Suppressor macrophage treated with lipopolysaccharide for 4 hours (primary cell): ENCODE measurements around the gene HDAC6.
A peak's percentile ranks its signal among the peaks of the same experiment; 100 is the strongest.
"Not testable (repeated sequence)": the region's sequence is repeated elsewhere in the genome, so short reads cannot be mapped to it uniquely, and the experiment has no call there.

Source experiments
- DNase-seq: peaks from one replicate; pipeline ENCODE4 v3.0.0-alpha.2; 2020

HDAC6 gene

DNA sequence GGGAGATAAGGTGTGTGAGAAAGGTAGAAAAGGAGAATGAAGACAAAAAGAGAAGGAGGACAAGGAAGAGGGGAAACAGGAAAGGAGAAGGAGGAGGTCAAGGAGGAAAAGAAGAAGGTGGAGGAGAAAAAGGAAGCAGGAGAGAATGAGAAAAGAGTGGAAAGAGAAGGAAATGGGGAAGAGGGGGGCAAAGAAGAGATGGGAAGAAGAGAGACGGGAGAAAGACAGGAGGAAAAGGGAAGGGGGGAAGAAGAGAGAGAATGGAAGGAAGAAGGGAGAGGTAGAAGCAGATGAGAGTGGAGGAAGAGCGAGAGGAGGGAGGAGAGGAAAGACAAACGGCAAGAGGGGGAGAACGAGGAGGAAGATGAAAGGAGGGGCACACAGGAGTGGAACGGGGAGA is 11.4 kb upstream of the HDAC6 start:
- DNase-seq, result no peak

DNA sequence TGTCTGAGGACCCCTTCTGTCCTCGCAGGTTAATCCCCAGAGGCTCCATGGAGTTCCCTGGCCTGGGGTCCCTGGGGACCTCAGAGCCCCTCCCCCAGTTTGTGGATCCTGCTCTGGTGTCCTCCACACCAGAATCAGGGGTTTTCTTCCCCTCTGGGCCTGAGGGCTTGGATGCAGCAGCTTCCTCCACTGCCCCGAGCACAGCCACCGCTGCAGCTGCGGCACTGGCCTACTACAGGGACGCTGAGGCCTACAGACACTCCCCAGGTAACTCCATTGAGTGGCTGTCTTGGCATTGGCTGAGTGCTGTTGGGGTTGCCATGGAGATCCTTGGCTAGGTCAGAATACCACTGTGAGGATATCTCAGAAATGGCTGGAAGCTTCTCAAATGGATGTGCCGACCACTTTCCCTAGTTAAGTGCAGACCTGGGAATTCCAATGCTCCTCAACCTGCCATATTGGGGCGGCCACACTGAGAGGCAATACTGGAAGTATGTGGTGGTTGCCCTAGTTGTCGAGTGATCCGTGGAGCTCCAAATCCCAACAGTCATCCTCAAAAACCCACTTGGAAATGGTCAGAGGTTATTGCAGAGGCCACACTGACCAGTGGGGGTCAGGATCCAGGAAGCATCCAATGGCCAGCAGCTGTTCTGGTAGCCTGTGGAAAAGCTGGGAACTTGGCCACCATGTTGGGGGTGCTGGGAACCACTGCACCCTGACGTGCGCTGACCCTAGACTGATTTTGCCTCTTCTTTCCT is 10.6 kb upstream of the HDAC6 start:
- DNase-seq, result no peak

DNA sequence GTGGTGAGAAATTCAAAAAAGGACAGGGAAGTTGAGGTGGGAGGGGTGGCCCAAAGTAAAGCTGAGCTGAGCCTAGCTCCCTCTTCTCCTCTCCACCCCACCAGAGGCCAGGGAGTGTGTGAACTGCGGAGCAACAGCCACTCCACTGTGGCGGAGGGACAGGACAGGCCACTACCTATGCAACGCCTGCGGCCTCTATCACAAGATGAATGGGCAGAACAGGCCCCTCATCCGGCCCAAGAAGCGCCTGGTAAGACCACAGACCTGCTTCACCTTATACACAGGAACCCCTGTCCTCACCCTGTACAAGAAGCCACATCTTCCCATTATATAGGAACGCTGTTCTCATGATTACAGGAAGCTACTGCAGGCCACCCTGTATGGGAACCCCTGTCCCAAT is 9.6 kb upstream of the HDAC6 start:
- DNase-seq, result no peak

DNA sequence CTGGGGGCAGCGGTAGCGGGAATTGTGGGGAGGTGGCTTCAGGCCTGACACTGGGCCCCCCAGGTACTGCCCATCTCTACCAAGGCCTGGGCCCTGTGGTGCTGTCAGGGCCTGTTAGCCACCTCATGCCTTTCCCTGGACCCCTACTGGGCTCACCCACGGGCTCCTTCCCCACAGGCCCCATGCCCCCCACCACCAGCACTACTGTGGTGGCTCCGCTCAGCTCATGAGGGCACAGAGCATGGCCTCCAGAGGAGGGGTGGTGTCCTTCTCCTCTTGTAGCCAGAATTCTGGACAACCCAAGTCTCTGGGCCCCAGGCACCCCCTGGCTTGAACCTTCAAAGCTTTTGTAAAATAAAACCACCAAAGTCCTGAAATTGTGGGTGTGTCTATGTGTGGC is 7.9 kb upstream of the HDAC6 start:
- DNase-seq, result no peak

DNA sequence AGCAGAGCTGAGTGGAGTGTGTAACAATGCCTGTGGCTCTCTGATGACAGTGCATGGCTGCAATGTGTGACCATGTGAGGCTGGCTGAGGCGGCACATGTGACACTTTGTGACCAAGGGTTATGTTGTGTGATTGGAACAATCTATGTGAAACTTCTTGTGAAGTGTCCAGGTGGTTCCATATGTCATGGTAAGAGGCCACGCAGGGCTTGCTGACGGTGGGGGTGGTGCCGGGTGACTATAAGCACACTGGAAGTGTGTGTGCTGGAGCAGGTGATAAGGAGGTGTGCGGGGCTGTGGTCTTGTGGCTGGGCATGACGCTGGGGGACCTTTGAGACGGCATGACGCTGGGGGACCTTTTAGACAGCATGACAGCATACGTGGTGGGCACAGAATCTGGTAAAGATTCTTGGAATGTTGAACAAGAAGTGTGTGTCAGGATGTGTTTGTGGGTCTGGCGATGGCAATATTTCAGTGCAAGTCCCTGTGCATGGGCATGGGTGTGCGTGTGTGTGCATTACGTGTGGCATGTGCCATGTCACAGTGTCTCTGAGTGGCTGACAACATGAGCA is 7.4 kb upstream of the HDAC6 start:
- DNase-seq, result no peak

DNA sequence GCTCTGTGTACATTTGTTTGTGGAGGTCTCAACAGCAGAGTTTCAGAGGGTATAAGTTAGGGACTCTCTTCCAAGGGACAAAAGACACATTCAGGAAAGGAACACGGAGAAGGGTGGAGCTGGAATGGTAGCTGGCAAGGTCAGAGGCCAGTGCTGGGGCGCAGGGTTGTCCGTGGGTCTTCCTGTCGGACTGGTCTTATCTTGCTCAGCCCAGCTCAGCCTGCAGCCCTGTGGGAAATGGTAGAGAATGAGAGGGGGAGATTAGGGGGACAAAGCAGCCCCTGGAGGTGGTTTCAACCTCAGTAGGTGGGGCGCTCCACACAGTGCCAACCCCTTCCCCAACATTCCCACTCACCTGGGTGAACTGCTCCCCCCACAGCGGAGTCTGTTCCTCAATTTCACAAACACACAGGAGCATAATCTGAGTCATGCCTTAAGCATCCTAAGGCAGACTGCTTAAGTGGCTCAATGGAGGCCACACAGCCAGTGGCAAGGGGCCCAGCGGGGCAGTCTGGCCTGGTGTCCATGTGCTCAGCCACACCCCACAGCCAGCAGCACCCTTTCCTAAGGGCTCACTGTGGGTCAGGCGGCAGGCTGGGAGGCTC is 6.9 kb upstream of the HDAC6 start:
- no peak for DNase-seq

DNA sequence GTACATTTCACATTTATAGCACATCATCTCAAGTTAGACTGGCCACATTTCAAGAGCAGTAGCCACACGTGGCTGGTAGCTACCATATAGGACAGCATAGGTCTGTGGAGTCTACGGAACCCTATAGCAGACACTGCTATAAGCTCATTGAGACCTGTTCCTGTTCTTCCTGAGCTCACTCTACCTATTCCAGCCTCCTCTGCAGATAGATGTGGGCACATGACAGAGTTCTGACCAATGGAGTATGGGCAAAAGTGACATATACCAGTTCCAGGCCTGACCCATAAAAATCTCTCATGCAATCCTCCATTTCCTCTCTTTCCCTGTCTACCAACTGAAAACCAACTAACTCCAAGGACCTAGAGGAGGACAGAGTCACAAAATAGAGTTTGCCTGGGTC is 3.5 kb upstream of the HDAC6 start:
- DNase-seq, result no peak

DNA sequence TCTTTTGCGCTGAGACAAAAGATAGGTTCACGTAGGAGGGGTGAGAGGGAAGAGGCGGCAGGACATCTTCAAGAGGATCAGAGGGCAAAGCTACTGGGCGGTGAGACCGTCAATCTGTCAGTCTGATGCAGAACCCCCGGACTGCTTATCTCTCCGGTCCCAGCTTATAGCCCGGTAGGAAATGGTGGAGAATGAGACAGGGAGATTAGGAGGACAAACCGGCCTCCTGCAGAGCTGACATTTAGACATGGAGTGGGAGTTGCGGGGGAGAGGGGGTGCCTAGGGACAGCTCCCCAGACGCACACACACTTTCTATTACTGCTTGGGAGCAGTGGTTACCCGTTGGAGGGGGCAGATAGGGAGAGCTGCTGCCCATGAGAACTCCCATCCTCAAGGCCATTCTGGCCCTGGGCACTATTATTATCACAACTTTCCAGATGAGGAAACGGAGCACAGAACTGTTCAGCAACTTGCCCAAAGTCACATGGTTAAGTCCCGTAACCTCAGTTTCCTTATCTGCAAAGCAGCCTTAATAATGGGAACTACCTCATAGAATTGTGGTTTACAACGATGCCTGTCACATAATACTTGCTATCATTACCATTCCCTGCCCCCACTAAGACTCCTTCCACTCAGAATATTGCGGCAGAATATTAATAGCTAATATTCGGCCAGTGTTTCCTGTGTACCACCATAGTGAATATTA is 1.1 kb upstream of the HDAC6 start:
- peak; percentile 33 for DNase-seq

DNA sequence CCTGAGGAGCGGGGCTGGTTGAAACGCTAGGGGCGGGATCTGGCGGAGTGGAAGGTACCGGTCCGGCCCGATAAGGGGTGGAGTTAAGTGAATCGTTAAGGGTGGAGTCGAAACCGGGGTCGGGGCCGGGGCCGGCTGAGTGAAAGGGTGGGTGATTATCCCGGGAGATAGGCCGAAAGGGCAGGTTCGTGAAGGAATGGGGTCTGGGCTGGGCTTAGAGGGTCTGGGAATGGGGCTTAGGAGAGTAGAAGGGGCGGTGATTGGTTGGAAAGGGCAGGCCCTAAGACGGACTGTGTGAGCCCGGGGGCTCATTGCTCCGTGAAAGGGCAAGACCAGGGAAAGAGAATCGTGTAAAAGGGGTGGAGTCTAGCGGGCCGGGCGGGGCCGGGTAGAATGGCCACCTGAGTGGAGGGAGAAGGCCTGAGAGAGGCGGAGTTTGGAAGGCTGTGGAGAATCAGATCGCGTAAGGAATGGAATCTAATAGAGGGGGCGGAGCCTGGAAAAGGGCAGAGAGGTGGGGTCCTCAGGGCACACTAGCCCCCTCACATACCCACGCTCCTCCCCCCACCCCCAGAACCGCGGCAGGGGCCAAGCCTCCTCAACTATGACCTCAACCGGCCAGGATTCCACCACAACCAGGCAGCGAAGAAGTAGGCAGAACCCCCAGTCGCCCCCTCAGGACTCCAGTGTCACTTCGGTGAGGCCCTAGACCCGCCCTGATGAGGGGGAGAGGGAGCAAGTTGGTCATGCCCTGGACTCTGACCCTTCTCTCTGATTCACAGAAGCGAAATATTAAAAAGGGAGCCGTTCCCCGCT is 430 bp downstream of the HDAC6 start:
- peak; percentile 85 for DNase-seq

DNA sequence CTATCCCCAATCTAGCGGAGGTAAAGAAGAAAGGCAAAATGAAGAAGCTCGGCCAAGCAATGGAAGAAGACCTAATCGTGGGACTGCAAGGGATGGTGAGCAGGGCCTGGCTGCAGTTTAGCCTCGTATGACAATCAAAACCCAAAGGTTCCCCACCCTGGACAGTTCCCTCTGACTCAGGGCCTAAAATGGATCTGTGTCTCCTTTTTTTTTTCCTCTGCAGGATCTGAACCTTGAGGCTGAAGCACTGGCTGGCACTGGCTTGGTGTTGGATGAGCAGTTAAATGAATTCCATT is 986 bp downstream of the HDAC6 start:
- DNase-seq, result no peak

DNA sequence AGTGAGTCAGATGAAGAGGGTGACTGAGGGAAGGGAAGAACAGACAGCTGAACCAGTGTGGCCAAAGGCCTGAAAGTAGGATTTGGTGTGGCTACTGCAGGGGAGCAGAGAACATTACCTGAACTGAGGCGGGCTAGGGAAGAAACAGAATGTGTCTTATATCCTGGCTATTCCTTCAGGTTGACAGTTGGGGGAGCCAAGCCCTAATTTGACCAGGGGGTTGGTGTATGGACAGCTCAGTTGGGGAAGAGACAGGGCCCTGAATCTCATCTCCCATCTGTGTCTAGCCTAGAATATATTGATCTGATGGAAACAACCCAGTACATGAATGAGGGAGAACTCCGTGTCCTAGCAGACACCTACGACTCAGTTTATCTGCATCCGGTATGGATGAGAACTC is 4.2 kb downstream of the HDAC6 start:
- no peak for DNase-seq

DNA sequence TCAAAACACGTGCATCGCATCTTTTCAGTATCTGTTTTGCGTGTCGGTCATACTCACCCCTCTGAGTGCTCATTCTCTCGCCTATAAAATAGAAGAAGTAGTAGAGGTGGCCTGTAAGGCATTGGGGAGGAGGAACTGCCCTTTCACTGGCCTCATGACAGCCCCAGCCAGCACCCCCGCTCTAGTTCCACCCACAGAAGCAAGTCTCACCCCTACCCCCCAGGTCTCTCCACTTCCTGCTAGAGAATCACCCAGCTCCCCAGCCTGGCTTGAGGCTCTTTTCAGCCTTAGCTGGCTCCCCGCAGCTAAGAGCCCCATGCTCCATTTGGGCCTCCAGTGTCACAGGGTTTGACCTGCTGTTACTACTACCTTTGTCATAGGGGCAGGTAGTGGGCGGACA is 11.8 kb downstream of the HDAC6 start:
- DNase-seq, result peak; percentile 21

DNA sequence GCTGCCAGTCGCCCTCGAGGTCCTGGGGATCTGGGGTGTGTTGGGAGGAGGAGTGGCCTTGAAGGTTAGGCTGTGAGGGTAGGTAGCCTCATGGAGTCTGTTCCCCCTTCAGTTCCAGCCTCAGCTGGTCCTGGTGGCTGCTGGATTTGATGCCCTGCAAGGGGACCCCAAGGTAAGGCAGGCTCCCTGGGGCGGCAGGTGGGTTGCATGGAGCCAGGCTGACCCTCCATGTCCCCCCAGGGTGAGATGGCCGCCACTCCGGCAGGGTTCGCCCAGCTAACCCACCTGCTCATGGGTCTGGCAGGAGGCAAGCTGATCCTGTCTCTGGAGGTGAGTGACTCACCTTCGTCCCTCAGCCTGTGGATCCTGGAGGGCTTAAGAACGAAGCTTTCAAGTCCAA is 12.9 kb downstream of the HDAC6 start:
- no peak for DNase-seq

DNA sequence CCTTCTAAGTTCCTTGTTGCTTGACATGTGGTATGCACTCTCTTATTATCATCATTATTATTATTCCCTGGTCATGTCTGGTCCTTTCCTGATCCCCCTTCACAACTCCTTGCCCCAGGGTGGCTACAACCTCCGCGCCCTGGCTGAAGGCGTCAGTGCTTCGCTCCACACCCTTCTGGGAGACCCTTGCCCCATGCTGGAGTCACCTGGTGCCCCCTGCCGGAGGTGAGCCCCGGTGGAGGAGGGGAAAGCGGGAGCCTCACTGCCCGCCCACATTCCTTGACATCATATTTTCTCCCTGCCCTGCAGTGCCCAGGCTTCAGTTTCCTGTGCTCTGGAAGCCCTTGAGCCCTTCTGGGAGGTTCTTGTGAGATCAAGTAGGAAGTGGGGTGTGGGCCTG is 13.4 kb downstream of the HDAC6 start:
- no peak for DNase-seq

DNA sequence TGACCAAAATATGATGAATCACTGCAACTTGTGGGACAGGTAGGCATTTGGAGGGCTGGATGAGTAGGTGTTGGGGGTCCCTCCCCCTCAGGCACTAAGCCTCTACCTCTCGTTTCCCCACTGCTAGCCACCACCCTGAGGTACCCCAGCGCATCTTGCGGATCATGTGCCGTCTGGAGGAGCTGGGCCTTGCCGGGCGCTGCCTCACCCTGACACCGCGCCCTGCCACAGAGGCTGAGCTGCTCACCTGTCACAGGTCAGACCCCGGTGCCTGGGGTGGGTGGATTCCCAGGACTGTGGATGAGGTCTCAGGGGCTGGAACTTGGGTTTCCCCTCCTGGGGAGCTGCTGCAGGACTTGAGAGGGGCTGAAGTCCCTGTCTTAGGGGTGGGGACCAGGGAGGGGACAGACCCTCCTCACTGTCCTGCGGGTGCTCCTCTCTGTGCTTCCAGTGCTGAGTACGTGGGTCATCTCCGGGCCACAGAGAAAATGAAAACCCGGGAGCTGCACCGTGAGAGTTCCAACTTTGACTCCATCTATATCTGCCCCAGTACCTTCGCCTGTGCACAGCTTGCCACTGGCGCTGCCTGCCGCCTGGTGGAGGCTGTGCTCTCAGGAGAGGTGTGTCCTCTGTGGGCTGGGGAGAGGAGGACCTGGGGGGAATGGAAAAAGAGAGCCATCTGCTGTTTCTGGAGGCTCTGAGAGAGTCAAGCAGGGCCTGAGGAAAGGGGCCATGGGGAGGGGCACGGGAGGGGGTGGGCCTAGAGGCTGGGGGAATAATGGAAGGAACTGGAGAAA is 14.3 kb downstream of the HDAC6 start:
- DNase-seq, result no peak

DNA sequence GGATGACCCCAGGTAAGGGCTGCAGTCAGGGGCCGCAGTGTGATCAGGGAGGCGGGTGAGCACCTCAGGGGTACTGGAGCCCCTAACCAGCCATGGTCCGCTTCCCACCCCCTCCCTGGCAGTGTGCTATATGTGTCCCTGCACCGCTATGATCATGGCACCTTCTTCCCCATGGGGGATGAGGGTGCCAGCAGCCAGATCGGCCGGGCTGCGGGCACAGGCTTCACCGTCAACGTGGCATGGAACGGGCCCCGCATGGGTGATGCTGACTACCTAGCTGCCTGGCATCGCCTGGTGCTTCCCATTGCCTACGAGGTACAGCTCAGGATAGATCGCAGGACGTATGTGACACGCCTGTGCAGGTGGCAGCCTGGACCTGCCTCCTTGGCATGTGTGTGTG is 16.2 kb downstream of the HDAC6 start:
- DNase-seq, result no peak

DNA sequence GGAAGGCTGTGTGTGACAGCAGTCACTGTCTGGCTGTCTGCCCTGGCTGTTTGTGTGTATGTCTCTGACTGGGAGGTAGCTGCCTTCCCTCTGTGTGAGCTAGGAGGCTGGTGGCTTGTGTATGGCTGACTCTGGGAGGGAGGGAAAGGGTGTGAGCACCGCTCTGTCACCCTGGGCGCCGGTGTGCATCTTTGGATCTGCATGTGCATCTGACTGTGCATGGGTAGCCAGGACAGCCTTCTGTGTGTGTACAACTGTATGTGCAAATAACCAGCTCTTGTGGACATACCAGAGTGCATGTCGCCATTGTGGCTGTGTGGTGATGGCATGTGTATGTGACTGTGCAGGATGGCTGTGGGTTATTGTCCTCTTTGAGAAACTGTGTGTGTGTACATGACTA is 17.0 kb downstream of the HDAC6 start:
- DNase-seq, result no peak

DNA sequence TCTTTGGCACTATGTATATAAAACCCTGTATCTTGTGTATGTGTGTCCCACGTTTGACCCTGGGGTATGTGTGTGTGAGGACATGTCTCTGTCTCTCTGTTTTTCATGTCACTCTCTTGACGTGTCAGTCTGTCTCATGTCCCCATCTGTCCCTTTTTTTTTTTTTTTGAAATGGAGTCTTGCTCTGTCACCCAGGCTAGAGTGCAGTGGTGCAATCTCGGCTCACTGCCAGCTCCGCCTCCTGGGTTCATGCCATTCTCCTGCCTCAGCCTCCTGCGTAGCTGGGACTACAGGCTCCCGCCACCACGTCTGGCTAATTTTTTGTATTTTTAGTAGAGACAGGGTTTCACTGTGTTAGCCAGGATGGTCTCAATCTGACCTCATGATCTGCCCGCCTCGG is 17.5 kb downstream of the HDAC6 start:
- not testable (repeated sequence) for DNase-seq

DNA sequence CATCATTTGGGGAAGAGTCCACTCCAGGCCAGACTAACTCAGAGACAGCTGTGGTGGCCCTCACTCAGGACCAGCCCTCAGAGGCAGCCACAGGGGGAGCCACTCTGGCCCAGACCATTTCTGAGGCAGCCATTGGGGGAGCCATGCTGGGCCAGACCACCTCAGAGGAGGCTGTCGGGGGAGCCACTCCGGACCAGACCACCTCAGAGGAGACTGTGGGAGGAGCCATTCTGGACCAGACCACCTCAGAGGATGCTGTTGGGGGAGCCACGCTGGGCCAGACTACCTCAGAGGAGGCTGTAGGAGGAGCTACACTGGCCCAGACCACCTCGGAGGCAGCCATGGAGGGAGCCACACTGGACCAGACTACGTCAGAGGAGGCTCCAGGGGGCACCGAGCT is 21.2 kb downstream of the HDAC6 start:
- no peak for DNase-seq

DNA sequence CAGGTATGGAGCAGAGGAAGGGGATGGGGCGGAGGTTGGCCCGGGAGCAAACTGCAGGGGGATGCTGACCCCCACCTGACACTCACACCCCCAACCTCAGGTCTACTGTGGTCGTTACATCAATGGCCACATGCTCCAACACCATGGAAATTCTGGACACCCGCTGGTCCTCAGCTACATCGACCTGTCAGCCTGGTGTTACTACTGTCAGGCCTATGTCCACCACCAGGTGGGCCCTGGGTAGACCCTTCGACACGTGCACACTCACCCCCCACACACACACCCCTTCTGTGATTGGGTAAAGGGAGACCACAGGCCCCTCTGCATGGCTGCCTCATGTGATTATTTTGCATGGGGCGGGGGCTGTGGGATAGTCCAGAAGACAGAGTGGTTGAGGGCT is 22.2 kb downstream of the HDAC6 start:
- no peak for DNase-seq

DNA sequence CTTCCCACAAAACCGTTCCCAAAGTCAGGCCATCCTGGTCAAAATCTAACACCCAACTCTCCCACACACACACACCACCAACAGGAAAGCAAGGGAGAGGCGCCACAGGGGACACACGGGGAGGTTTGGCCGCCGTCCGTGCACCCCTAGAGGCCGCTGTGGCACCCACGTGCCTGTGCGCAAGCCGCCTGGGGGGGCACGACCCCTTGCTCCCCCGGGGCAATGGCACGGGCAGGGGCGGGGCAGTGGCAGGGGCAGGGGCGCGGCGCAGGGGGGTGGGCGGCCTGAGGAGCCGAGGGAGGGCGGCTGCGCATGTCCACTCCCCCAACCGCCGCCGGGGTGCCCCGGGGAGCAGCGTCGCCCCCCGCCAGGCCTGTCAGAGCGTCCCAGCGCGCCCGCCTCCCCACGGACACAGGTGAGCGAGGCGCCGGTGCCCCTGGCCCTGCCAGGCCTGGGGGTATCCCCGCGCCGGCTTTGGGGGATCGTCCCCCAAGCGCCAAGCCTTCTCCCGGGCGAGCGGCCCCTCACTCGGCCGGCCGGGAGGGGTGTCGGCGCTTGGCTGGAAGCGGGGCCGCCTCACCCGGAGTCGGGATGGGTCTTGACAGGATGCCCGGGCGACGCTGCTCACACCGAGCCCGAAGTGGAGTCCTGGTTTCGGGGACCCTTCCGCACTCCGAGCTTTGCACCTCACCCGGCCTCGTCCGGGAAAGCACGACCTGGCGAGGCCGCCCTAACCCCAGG is 24.4 kb downstream of the HDAC6 start, which contains the start of gene ERAS:
TSS of gene ERAS (plus strand) at position 379 of the 741 bp plus-strand sequence. CDS start 2,611 bp downstream, outside the sequence.
- DNase-seq, result no peak
